Astrocyte of the spinal cord (primary cell): ENCODE measurements around the gene SCGB3A1.

Source experiments
- DNase-seq: peaks from one replicate; pipeline ENCODE4 v3.0.0; 2011; ENCODE audit warnings: low read depth, low spot score
- H3K4me3 ChIP-seq: 2 replicates; pipeline ENCODE4 v1.5.1; 2011; ENCODE audit warnings: low read depth, mild to moderate bottlenecking, low read length, moderate library complexity
- CTCF ChIP-seq: IDR thresholded peaks from 2 replicates; pipeline ENCODE4 v1.5.1; 2012; ENCODE audit warnings: low read depth, mild to moderate bottlenecking, low read length, inconsistent platforms
- in situ Hi-C: cut with HindIII; loops from 2 replicates; pipeline ENCODE4 v1.10.0; 2017; ENCODE audit warnings: low sequenced_read_pairs

SCGB3A1 gene

DNA sequence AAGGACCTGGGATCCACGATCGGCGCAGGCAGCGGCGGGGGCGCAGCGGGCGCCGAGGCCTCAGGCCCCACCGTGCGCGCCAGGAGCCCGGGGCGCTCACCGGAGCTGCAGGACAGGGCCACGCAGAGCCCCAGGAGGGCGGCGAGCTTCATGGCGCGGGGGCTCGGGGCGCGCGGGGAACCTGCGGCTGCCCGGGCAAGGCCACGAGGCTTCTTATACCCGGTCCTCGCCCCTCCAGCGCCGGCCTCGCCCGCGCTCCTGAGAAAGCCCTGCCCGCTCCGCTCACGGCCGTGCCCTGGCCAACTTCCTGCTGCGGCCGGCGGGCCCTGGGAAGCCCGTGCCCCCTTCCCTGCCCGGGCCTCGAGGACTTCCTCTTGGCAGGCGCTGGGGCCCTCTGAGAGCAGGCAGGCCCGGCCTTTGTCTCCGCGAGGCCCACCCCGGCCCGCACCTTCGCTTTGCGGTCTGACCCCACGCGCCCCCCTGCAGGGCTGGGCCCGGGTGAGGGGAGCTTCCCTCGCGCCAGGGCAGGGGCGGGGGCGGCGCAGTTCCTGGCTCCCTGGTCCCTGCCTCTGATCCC is at the start of gene SCGB3A1:
Gene SCGB3A1, minus strand, starts transcription at position 189 of the 577 bp plus-strand sequence. Its CDS starts 37 bp downstream, at position 152.
- in situ Hi-C loops, result no loop called here

GRCh38 chr5:180640611-180640860 is 49.2 kb upstream of the SCGB3A1 start:
- in situ Hi-C loops, result no loop called here
- no peak for TF ChIP-seq CTCF
- no peak overlapping the region for H3K4me3 ChIP-seq
- no peak for DNase-seq

More for the DNA sequence above, at the start of gene SCGB3A1:
- H3K4me3 ChIP-seq, result no peak within 1 kb of the TSS
- no peak for TF ChIP-seq CTCF
- no peak for DNase-seq

DNA sequence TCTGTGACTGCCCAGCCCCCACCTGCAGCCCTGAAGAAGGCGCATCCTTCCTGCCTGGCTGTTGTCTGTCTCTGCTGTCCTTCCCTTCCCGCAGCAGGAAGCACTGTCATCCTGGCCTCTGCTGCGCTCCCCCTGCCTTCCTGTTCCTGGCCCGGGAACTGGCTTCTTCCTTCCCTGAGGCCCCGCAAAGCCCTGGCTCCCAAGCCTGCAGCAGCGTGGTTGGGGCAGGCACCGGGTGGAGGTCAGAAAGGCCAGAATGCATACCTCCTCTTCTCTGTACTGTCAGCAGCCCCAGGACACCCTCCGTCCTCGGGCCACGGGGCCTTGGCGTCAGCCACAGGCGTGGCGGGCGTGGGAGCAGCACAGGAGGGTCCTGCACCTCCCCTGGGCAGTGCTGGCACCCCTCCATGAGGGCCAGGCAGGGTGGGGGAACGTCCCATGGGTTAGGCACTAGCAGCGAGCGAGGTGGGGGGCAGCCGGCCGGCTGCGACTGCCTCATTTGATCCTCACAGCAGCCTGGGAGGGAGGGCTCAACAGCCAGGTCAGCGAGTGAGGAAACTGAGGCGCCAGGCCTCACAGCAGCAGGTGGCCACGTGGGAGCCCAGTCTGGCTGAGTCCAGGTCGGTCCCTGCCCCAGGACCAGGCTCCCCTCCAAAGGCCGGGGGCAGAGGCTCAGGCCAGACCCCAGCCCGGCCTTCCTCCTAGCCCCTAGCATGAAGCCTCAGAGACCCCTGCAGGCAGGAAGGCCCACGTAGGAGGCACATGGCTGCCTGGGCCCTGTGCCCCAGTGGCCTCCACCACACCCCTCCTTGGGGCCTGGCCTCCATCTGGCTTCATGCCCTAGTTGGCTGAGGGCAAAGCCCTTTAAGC is 48.7 kb upstream of the SCGB3A1 start:
- in situ Hi-C loops, result no loop called here
- H3K4me3 ChIP-seq, result no peak overlapping the region
- DNase-seq, result no peak
- no peak for TF ChIP-seq CTCF

- no peak overlapping the region for H3K4me3 ChIP-seq
- in situ Hi-C loops, result no loop called here
- DNase-seq, result no peak
- TF ChIP-seq CTCF, result no peak
These were observed 48.0 kb upstream of the SCGB3A1 start for GRCh38 chr5:180639287-180639686.

- DNase-seq, result no peak
- in situ Hi-C loops, result no loop called here
- TF ChIP-seq CTCF, result no peak
- H3K4me3 ChIP-seq, result no peak overlapping the region
These were observed 46.8 kb upstream of the SCGB3A1 start for GRCh38 chr5:180637962-180638680.

GRCh38 chr5:180636403-180637075 is 45.2 kb upstream of the SCGB3A1 start:
- no peak for DNase-seq
- in situ Hi-C loops, result no loop called here
- H3K4me3 ChIP-seq, result no peak overlapping the region
- no peak for TF ChIP-seq CTCF
